KMS-11 (cell line): ENCODE results near the gene GPR21.

Experiments
- H2AFZ ChIP-seq: fragments of 200-600 bp; sonication (generic); 2 replicates; pipeline ENCODE4 v1.6.1; 2016; ENCODE audit warnings: antibody characterized with exemption, mixed run types, low read depth
- H3K27ac ChIP-seq: fragments of 200-600 bp; sonication (generic); 2 replicates; pipeline ENCODE4 v1.6.1; 2016; ENCODE audit warnings: mild to moderate bottlenecking, mixed run types
- H3K27me3 ChIP-seq: fragments of 200-600 bp; sonication (generic); 2 replicates; pipeline ENCODE4 v1.6.1; 2017; ENCODE audit warnings: mild to moderate bottlenecking, low read depth, mixed run types, moderate library complexity; ENCODE audit not compliant: insufficient read depth
- H3K36me3 ChIP-seq: fragments of 200-600 bp; sonication (generic); 2 replicates; pipeline ENCODE4 v1.6.1; 2017; ENCODE audit warnings: mild to moderate bottlenecking, mixed run types; ENCODE audit not compliant: insufficient read depth
- H3K4me1 ChIP-seq: fragments of 200-600 bp; sonication (generic); 2 replicates; pipeline ENCODE4 v1.6.1; 2016; ENCODE audit warnings: mild to moderate bottlenecking, low read depth, mixed run types; ENCODE audit not compliant: poor library complexity, severe bottlenecking
- H3K4me2 ChIP-seq: fragments of 200-600 bp; sonication (generic); 2 replicates; pipeline ENCODE4 v1.7.0; 2016; ENCODE audit warnings: mild to moderate bottlenecking, mixed run types
- H3K4me3 ChIP-seq: fragments of 200-600 bp; sonication (generic); IDR thresholded peaks from 2 replicates; pipeline ENCODE4 v1.6.1; 2017; ENCODE audit warnings: low read depth, low read length, mixed read lengths; ENCODE audit not compliant: insufficient read depth
- H3K79me2 ChIP-seq: fragments of 200-600 bp; sonication (generic); 2 replicates; pipeline ENCODE4 v1.6.1; 2016; ENCODE audit warnings: low read depth, mixed run types; ENCODE audit not compliant: insufficient read depth
- H3K9ac ChIP-seq: fragments of 200-600 bp; sonication (generic); 2 replicates; pipeline ENCODE4 v1.6.1; 2016; ENCODE audit warnings: mild to moderate bottlenecking, mixed run types
- H4K20me1 ChIP-seq: fragments of 200-600 bp; sonication (generic); 2 replicates; pipeline ENCODE4 v1.6.1; 2016; ENCODE audit warnings: mild to moderate bottlenecking, mixed run types; ENCODE audit not compliant: insufficient read depth
- CTCF ChIP-seq: fragments of 200-600 bp; sonication (generic); conservative IDR thresholded peaks from 2 replicates; pipeline ENCODE4 v1.6.1; 2017; ENCODE audit warnings: low read depth, mild to moderate bottlenecking, antibody characterized with exemption, low read length, moderate library complexity, mixed read lengths

The GPR21 gene

DNA sequence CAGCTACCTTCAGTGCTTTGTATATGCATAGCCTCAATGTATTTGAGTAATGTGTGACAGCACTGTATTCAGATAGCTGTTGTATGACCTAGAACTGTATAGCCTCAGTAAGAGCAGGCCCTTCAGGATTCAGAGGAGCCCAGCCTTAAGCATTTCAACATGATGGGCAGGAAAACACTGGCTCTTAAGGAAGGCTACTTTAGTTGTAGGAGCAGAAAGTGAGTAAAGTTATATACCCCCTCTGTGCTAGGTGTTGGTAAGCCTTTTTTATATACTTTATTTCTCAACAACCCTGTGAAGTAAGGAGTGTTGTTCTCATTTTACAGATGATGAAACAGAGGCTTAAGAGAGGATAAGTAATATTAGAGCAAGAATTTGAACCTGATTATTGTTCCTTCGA lies 1.5 kb upstream of the GPR21 start:
- Histone ChIP-seq H3K9ac (no peak overlapping the region), H3K79me2 (no peaks in the 10 kb centered on the region), H3K27me3 (no peaks in the 10 kb centered on the region), H3K36me3 (no peaks in the 10 kb centered on the region), H3K4me2 (no peak overlapping the region), H2AFZ (no peak overlapping the region), H3K4me1 (no peaks in the 10 kb centered on the region), H4K20me1 (no peaks in the 10 kb centered on the region), H3K4me3 (no peak overlapping the region), H3K27ac (no peak overlapping the region)
- TF ChIP-seq CTCF = no peak

GRCh38 chr9:123033864-123034601 lies 566 bp downstream of the GPR21 start:
- Histone ChIP-seq H3K27me3 (no peaks in the 10 kb centered on the region), H3K36me3 (no peaks in the 10 kb centered on the region), H3K4me1 (no peaks in the 10 kb centered on the region), H3K27ac (no peak overlapping the region), H3K4me2 (no peak overlapping the region), H4K20me1 (no peaks in the 10 kb centered on the region), H2AFZ (no peak overlapping the region), H3K9ac (no peak overlapping the region), H3K4me3 (no peak overlapping the region), H3K79me2 (no peaks in the 10 kb centered on the region)
- no peak for TF ChIP-seq CTCF

DNA sequence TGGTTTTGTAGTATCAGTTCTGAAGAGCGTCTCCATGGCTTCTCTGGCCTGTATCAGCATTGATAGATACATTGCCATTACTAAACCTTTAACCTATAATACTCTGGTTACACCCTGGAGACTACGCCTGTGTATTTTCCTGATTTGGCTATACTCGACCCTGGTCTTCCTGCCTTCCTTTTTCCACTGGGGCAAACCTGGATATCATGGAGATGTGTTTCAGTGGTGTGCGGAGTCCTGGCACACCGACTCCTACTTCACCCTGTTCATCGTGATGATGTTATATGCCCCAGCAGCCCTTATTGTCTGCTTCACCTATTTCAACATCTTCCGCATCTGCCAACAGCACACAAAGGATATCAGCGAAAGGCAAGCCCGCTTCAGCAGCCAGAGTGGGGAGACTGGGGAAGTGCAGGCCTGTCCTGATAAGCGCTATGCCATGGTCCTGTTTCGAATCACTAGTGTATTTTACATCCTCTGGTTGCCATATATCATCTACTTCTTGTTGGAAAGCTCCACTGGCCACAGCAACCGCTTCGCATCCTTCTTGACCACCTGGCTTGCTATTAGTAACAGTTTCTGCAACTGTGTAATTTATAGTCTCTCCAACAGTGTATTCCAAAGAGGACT lies 1.5 kb downstream of the GPR21 start:
- no peak for TF ChIP-seq CTCF
- Histone ChIP-seq H4K20me1 (no peaks in the 10 kb centered on the region), H3K4me2 (no peak overlapping the region), H2AFZ (no peak overlapping the region), H3K27me3 (no peaks in the 10 kb centered on the region), H3K4me1 (no peaks in the 10 kb centered on the region), H3K27ac (no peak overlapping the region), H3K4me3 (no peak overlapping the region), H3K36me3 (no peaks in the 10 kb centered on the region), H3K9ac (no peak overlapping the region), H3K79me2 (no peaks in the 10 kb centered on the region)

DNA sequence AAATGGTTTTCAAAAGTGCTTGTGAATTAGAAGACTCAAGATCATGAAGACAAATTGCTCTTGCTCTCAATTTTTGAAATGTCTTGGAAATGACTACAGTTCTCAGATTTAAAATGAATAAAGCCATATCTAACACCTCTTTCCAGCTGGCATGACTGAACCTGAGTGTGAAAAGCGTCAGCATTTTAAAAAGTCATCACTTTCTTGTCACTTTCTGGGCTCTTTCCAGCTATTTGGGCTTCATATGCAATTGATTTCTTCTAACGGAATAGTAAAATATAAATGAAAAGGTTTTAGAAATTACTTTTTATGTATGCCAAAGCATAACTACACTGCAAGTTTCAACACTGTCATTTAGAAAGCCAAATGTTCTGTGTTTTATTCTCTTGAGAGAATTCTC lies 2.3 kb downstream of the GPR21 start:
- Histone ChIP-seq H3K4me1 (no peaks in the 10 kb centered on the region), H3K4me2 (no peak overlapping the region), H3K4me3 (no peak overlapping the region), H3K36me3 (no peaks in the 10 kb centered on the region), H2AFZ (no peak overlapping the region), H3K9ac (no peak overlapping the region), H3K27ac (no peak overlapping the region), H3K27me3 (no peaks in the 10 kb centered on the region), H4K20me1 (no peaks in the 10 kb centered on the region), H3K79me2 (no peaks in the 10 kb centered on the region)
- TF ChIP-seq CTCF = no peak
